Psoas muscle (tissue), 8 donors: ENCODE data around the gene NOL3. TPM values are rescaled to one million over a fixed set of nuclear protein-coding genes. Genes with fewer than 3 reads are reported as not detected.

Experiments used
- ATAC-seq, 4 donors: fragments of 200-7000 bp; cut with Tn5 transposase; one replicate each; pipeline ENCODE4 v1.9.1; 2020; ENCODE audit warnings: moderate library complexity in 3 of 4, mild to moderate bottlenecking in 2 of 4
- DNase-seq, 2 donors: peaks; one replicate each; pipeline ENCODE4 v3.0.0-alpha.2; 2020
- H3K27ac ChIP-seq: fragments of 200-600 bp; one replicate; pipeline ENCODE4 v1.8.0; 2022
- H3K27me3 ChIP-seq, 3 donors: fragments of 200-600 bp in 1 of 3; one replicate each; pipeline versions ENCODE4 v1.6.1 to v1.8.0; 2013 to 2022; ENCODE audit warnings: low read length in 2 of 3, mild to moderate bottlenecking in 2 of 3, moderate library complexity in 1 of 3; ENCODE audit not compliant: insufficient read depth in 3 of 3
- H3K36me3 ChIP-seq, 2 donors: fragments of 200-600 bp in 1 of 2; one replicate each; pipeline versions ENCODE4 v1.6.1 to v1.8.0; 2013 to 2022; ENCODE audit warnings: low read depth in 1 of 2, mild to moderate bottlenecking in 1 of 2, moderate library complexity in 1 of 2; ENCODE audit not compliant: insufficient read depth in 1 of 2
- H3K4me1 ChIP-seq: fragments of 200-600 bp; one replicate; pipeline ENCODE4 v1.8.0; 2022
- H3K4me3 ChIP-seq: fragments of 200-600 bp; one replicate; pipeline ENCODE4 v1.8.0; 2022; ENCODE audit warnings: mild to moderate bottlenecking
- H3K9me3 ChIP-seq: fragments of 200-600 bp; one replicate; pipeline ENCODE4 v1.8.0; 2022
- CTCF ChIP-seq: fragments of 200-600 bp; IDR thresholded peaks from one replicate; pipeline ENCODE4 v1.8.0; 2022; ENCODE audit warnings: antibody characterized with exemption
- WGBS, 3 donors: extraction: QIAGEN DNeasy Blood & Tissue Kit; methylation state at CpG; one replicate each; pipeline versions ENCODE4 v1.1.6 to v1.1.7; 2013; 5-methylcytosine and 5-hydroxymethylcytosine counted together
- intact Hi-C, 2 donors: fragments of 100-400 bp; cut with DNase I; formaldehyde crosslinking; loops; one replicate each; pipeline versions ENCODE4 v1.11.0 to v1.14.2; 2022
- polyA plus RNA-seq, 3 donors: library from polyadenylated mRNA; stranded (reverse); fragments of 200-250 nt; gene quantifications; one replicate each; pipeline ENCODE4 v1.2.3, GENCODE V29; 2013
- total RNA-seq, 4 donors: library from RNA; stranded (reverse); fragmentation: NEBNext Ultra II Directional in 2 of 4; extraction: Animal tissue kit (Norgen Biotek cat#: 25700) in 2 of 4; gene quantifications; one replicate each; pipeline versions ENCODE4 v1.2.1 to v1.2.4, GENCODE V29; 2021 to 2023
- donor health status: healthy with polysubstance abuse.
- donor health status: DM: no; HTN: no; CAD: no; lungs with moderate emphysema.
- donor health status: Bipolar disorder and iron deficiency.
- donor health status: healthy.
- donor health status: DM: yes; HTN: yes; CAD: no.
- donor health status: DM: no; HTN: no; CAD: no.
- donor health status: DM: no; HTN: no; CAD: no.
- donor health status: DM: yes; HTN: yes; CAD: no.

The NOL3 gene
- total and polyA plus RNA-seq, 7 donors, result 53.6 to 133 (median 93.9) TPM

- Histone ChIP-seq H3K27ac (no peak overlapping the region), H3K4me1 (peaks cover 39% of the 10 kb centered on the region), H3K27me3 (no peaks in the 10 kb centered on the region), H3K9me3 (no peaks in the 10 kb centered on the region), H3K36me3 (peaks cover 0 to under 1% of the 10 kb centered on the region in 2 donors), H3K4me3 (no peak overlapping the region)
- 62 to 80% (median 79%) methylated on average over 6 to 8 of the region's 8 CpGs for WGBS, 3 donors
- no peak for TF ChIP-seq CTCF
- no peak for ATAC-seq
- DNase-seq, result no peak
- intact Hi-C loops, result no loop called here
These were observed 39.2 kb downstream of the NOL3 start for GRCh38 chr16:67209565-67209964.

- DNase-seq (no peak), ATAC-seq (peak in 1 of 4 donors; percentile 3)
- no peak overlapping the region for H3K4me3 ChIP-seq
- intact Hi-C loops, result no loop called here
- no peak overlapping the region for H3K27ac ChIP-seq
- no peaks in the 10 kb centered on the region for H3K9me3 ChIP-seq
- no peaks in the 10 kb centered on the region for H3K36me3 ChIP-seq
- H3K4me1 ChIP-seq, result peaks cover 41% of the 10 kb centered on the region
- H3K27me3 ChIP-seq, result no peaks in the 10 kb centered on the region
- WGBS, 3 donors, result 58 to 65% (median 63%) methylated on average over 25 of the region's 25 CpGs
- TF ChIP-seq CTCF, result no peak
These were observed 40.0 kb downstream of the NOL3 start for GRCh38 chr16:67210069-67210937.

GRCh38 chr16:67211674-67212073 lies 41.3 kb downstream of the NOL3 start:
- DNase-seq (no peak), ATAC-seq (no peak)
- Histone ChIP-seq H3K27me3 (no peaks in the 10 kb centered on the region), H3K4me3 (no peak overlapping the region), H3K36me3 (no peaks in the 10 kb centered on the region), H3K4me1 (peaks cover 43% of the 10 kb centered on the region), H3K27ac (no peak overlapping the region), H3K9me3 (no peaks in the 10 kb centered on the region)
- intact Hi-C loops, result no loop called here
- WGBS, 3 donors, result 70 to 81% (median 72%) methylated on average over 7 of the region's 7 CpGs
- TF ChIP-seq CTCF, result no peak

GRCh38 chr16:67212766-67213165 lies 42.4 kb downstream of the NOL3 start:
- ATAC-seq, result no peak
- Histone ChIP-seq H3K9me3 (no peaks in the 10 kb centered on the region), H3K27ac (no peak overlapping the region), H3K36me3 (no peaks in the 10 kb centered on the region), H3K4me3 (no peak overlapping the region), H3K27me3 (no peaks in the 10 kb centered on the region), H3K4me1 (peaks cover 34% of the 10 kb centered on the region)
- no peak for TF ChIP-seq CTCF
- no peak for DNase-seq
- intact Hi-C loops, result no loop called here
